GM19324 (cell line): ENCODE measurements around the gene HESX1.

Experiments used
- ATAC-seq: cut with Tn5 transposase; IDR thresholded peaks from one replicate; pipeline ENCODE4 v1.9.1; 2021; ENCODE audit warnings: mild to moderate bottlenecking, moderate library complexity; ENCODE audit not compliant: unreplicated experiment, low FRiP score

Gene HESX1

GRCh38 chr3:57150113-57150581 lies 49.6 kb downstream of the HESX1 start:
- ATAC-seq: no peak
